Liver (tissue), 9 donors: ENCODE data around the gene ADAMTS19. TPM values are rescaled to one million over a fixed set of nuclear protein-coding genes. Genes with fewer than 3 reads are reported as not detected.

Experiments
- DNase-seq: peaks from one replicate; pipeline ENCODE4 v3.0.0-alpha.2; 2017; ENCODE audit warnings: low spot score
- H3K27ac ChIP-seq, 2 donors: one replicate each; pipeline ENCODE4 v1.7.0; 2013; ENCODE audit warnings: inconsistent platforms in 2 of 2, low read length in 2 of 2, control low read depth in 1 of 2, low read depth in 1 of 2, mild to moderate bottlenecking in 1 of 2
- H3K27me3 ChIP-seq, 4 donors: one replicate each; pipeline versions ENCODE4 v1.6.1 to v1.7.0; 2013; ENCODE audit warnings: low read length in 3 of 4, inconsistent platforms in 1 of 4, mild to moderate bottlenecking in 1 of 4, moderate library complexity in 1 of 4; ENCODE audit not compliant: control insufficient read depth in 4 of 4, insufficient read depth in 4 of 4
- H3K36me3 ChIP-seq, 4 donors: one replicate each; pipeline versions ENCODE4 v1.6.1 to v1.7.0; 2013; ENCODE audit warnings: low read length in 3 of 4, mild to moderate bottlenecking in 3 of 4, low read depth in 1 of 4, moderate library complexity in 1 of 4; ENCODE audit not compliant: control insufficient read depth in 4 of 4, insufficient read depth in 3 of 4
- H3K4me1 ChIP-seq, 4 donors: one replicate each; pipeline versions ENCODE4 v1.6.1 to v1.7.0; 2013; ENCODE audit warnings: low read length in 3 of 4, mild to moderate bottlenecking in 3 of 4, moderate library complexity in 1 of 4; ENCODE audit not compliant: control insufficient read depth in 4 of 4, insufficient read depth in 4 of 4
- H3K4me3 ChIP-seq, 3 donors: one replicate each; pipeline versions ENCODE4 v1.6.1 to v1.7.0; 2013; ENCODE audit warnings: low read length in 3 of 3, control low read depth in 1 of 3, low read depth in 1 of 3, mild to moderate bottlenecking in 1 of 3
- H3K9ac ChIP-seq, 2 donors: one replicate each; pipeline ENCODE4 v1.7.0; 2013; ENCODE audit warnings: low read length in 2 of 2, mild to moderate bottlenecking in 2 of 2, moderate library complexity in 2 of 2, control low read depth in 1 of 2, low read depth in 1 of 2
- H3K9me3 ChIP-seq, 4 donors: one replicate each; pipeline versions ENCODE4 v1.6.1 to v1.7.0; 2013; ENCODE audit warnings: low read length in 3 of 4; ENCODE audit not compliant: control insufficient read depth in 4 of 4
- ATF3 ChIP-seq: IDR thresholded peaks from 2 replicates; pipeline ENCODE4 v1.6.1; 2016; ENCODE audit warnings: antibody characterized with exemption
- CTCF ChIP-seq: fragments of 150-350 bp; IDR thresholded peaks from 2 replicates; pipeline ENCODE4 v1.5.1; 2017; ENCODE audit warnings: improper control_type of control experiment, low read depth, low read length; ENCODE audit not compliant: missing input control
- EGR1 ChIP-seq, 2 donors: IDR thresholded peaks; 2 replicates each; pipeline ENCODE4 v1.6.1; 2016 to 2018; ENCODE audit warnings: antibody characterized with exemption in 2 of 2, low read depth in 2 of 2
- FOXA1 ChIP-seq: IDR thresholded peaks from 2 replicates; pipeline ENCODE4 v1.6.1; 2016; ENCODE audit warnings: antibody characterized with exemption
- FOXA2 ChIP-seq: IDR thresholded peaks from 2 replicates; pipeline ENCODE4 v1.6.1; 2016; ENCODE audit warnings: antibody characterized with exemption
- GABPA ChIP-seq, 2 donors: IDR thresholded peaks in 1 of 2; conservative IDR thresholded peaks in 1 of 2; 2 replicates each; pipeline ENCODE4 v1.6.1; 2016; ENCODE audit warnings: antibody characterized with exemption in 2 of 2, mild to moderate bottlenecking in 1 of 2, moderate library complexity in 1 of 2
- HNF4A ChIP-seq, 2 donors: conservative IDR thresholded peaks; 2 replicates each; pipeline ENCODE4 v1.6.1; 2016; ENCODE audit warnings: antibody characterized with exemption in 2 of 2, mild to moderate bottlenecking in 2 of 2
- HNF4G ChIP-seq: IDR thresholded peaks from 2 replicates; pipeline ENCODE4 v1.6.1; 2016; ENCODE audit warnings: antibody characterized with exemption
- JUND ChIP-seq, 2 donors: IDR thresholded peaks; 2 replicates each; pipeline ENCODE4 v1.6.1; 2016; ENCODE audit warnings: antibody characterized with exemption in 2 of 2
- MAX ChIP-seq: IDR thresholded peaks from 2 replicates; pipeline ENCODE4 v1.6.1; 2016; ENCODE audit warnings: antibody characterized with exemption
- NR2F2 ChIP-seq: IDR thresholded peaks from 2 replicates; pipeline ENCODE4 v1.6.1; 2016; ENCODE audit warnings: antibody characterized with exemption
- RAD21 ChIP-seq, 2 donors: IDR thresholded peaks; 2 replicates each; pipeline ENCODE4 v1.6.1; 2016; ENCODE audit warnings: antibody characterized with exemption in 2 of 2, mild to moderate bottlenecking in 2 of 2
- REST ChIP-seq: IDR thresholded peaks from 2 replicates; pipeline ENCODE4 v1.6.1; 2016; ENCODE audit warnings: antibody characterized with exemption, mild to moderate bottlenecking
- RXRA ChIP-seq, 2 donors: IDR thresholded peaks; 2 replicates each; pipeline ENCODE4 v1.6.1; 2017 to 2018; ENCODE audit warnings: antibody characterized with exemption in 2 of 2, mild to moderate bottlenecking in 1 of 2
- SP1 ChIP-seq: IDR thresholded peaks from 2 replicates; pipeline ENCODE4 v1.6.1; 2018; ENCODE audit warnings: antibody characterized with exemption, mild to moderate bottlenecking
- TAF1 ChIP-seq: conservative IDR thresholded peaks from 2 replicates; pipeline ENCODE4 v1.6.1; 2016; ENCODE audit warnings: antibody characterized with exemption, mild to moderate bottlenecking
- YY1 ChIP-seq: IDR thresholded peaks from 2 replicates; pipeline ENCODE4 v1.6.1; 2016; ENCODE audit warnings: antibody characterized with exemption, mild to moderate bottlenecking
- ZBTB33 ChIP-seq: IDR thresholded peaks from 2 replicates; pipeline ENCODE4 v1.6.1; 2016; ENCODE audit warnings: antibody characterized with exemption
- polyA plus RNA-seq, 2 donors: library from polyadenylated mRNA; stranded (reverse) in 1 of 2; unstranded in 1 of 2; fragments of 200-250 nt in 1 of 2; fragments of >200 nt in 1 of 2; fragmentation: Nextera tagmentation in 1 of 2; extraction: Ambion mirVana in 1 of 2; gene quantifications; one replicate each; pipeline versions ENCODE4 v1.2.1 to v1.2.3, GENCODE V29; 2013 to 2015
- total RNA-seq, 2 donors: library from RNA; depleted of rRNA; stranded (reverse); fragments of >200 nt; gene quantifications; one replicate each; pipeline ENCODE4 v1.2.3, GENCODE V29; 2014
- donor health status: healthy.
- donor health status: healthy.
- donor health status: healthy.
- donor health status: healthy.
- donor health status: healthy.

Gene ADAMTS19
- total and polyA plus RNA-seq, 4 donors, result 0.09 TPM; not detected in 3

- no peak for TF ChIP-seq CTCF
- TF ChIP-seq HNF4G, result no peak
- TF ChIP-seq NR2F2, result no peak
- TF ChIP-seq ATF3, result no peak
- no peak for TF ChIP-seq SP1
- TF ChIP-seq EGR1 (IDR thresholded peaks at IDR 0.05; ENCODE audit: low read depth in 2 of 2), result no peak
- TF ChIP-seq HNF4A (conservative IDR thresholded peaks at IDR 0.05), result no peak
- no peak for TF ChIP-seq GABPA (IDR thresholded peaks at IDR 0.05 in 1 of 2, conservative IDR thresholded peaks at IDR 0.05 in 1 of 2)
- no peak for TF ChIP-seq TAF1
These were observed 46.0 kb downstream of the ADAMTS19 start (continued) for GRCh38 chr5:129506086-129506485.

- Histone ChIP-seq H3K36me3 (no peaks in the 10 kb centered on the region), H3K9me3 (no peaks in the 10 kb centered on the region), H3K27me3 (no peaks in the 10 kb centered on the region), H3K4me3 (no peak overlapping the region), H3K9ac (no peak overlapping the region), H3K4me1 (no peaks in the 10 kb centered on the region), H3K27ac (no peak overlapping the region)
- no peak for DNase-seq
- TF ChIP-seq ZBTB33 (no peak), HNF4A (conservative IDR thresholded peaks at IDR 0.05) (no peak), RAD21 (IDR thresholded peaks at IDR 0.05) (no peak), CTCF (no peak), HNF4G (no peak), TAF1 (no peak), FOXA2 (no peak), REST (no peak), SP1 (no peak), FOXA1 (no peak), GABPA (IDR thresholded peaks at IDR 0.05 in 1 of 2, conservative IDR thresholded peaks at IDR 0.05 in 1 of 2) (no peak), YY1 (no peak), RXRA (IDR thresholded peaks at IDR 0.05) (no peak), NR2F2 (no peak), EGR1 (IDR thresholded peaks at IDR 0.05; ENCODE audit: low read depth in 2 of 2) (no peak), MAX (no peak), JUND (IDR thresholded peaks at IDR 0.05) (no peak), ATF3 (no peak)
These were observed 46.9 kb downstream of the ADAMTS19 start for GRCh38 chr5:129506950-129507349.
